NCI-H2107 (cell line): Measurements from ENCODE around the gene CXorf58.
"Not testable (repeated sequence)": the region's sequence is repeated elsewhere in the genome, so short reads cannot be mapped to it uniquely, and the experiment has no call there.

ENCODE experiments used
- DNase-seq: peaks from one replicate; lab custom pipeline; 2025; lab: John Stamatoyannopoulos, UW

CXorf58 gene

GRCh38 chrX:23907498-23908218, at the start of gene CXorf58, which contains the start of gene APOO:
TSS of gene CXorf58 (plus strand) at chrX:23908006. CDS start at chrX:23910303, 2,297 bp downstream.
TSS of gene APOO (minus strand) at chrX:23907938. CDS start at chrX:23907702, 236 bp downstream.
- DNase-seq, result peak; percentile 89

GRCh38 chrX:23859238-23859637, 48.6 kb upstream of the CXorf58 start:
- DNase-seq, result not testable (repeated sequence)

GRCh38 chrX:23861215-23861896, 46.5 kb upstream of the CXorf58 start:
- no peak for DNase-seq

- not testable (repeated sequence) for DNase-seq
Measured at GRCh38 chrX:23861952-23862351, 45.9 kb upstream of the CXorf58 start.

DNA sequence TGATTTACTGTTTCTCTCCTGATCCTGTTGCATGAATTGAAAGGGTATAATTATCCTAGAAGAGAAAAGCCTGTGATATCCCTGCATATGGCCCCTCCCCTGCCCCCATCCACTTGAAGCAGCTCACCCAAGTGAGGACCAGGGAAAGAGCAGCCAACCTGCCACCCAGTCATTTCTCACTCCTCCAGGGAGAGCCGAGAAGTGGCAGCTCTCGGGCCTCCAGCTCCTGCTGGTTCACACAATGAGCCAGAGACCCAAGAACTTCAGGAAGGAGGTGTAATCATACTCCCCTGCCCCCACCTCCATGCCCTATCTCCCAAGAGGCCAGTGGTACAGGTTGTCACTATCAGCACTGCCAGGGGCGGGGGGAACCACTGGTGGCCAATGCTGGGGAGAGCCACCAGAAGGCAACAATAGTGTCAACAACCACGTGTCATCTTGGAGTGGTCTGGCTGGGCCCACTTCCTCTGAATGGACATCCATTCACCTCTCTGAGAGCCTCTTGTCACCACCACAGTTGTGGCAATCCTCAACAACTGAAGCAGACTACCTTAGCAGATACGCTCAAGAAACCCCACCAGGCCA, 43.0 kb upstream of the CXorf58 start:
- DNase-seq, result no peak

GRCh38 chrX:23870041-23870440, 37.8 kb upstream of the CXorf58 start:
- no peak for DNase-seq

GRCh38 chrX:23871905-23872546, 35.8 kb upstream of the CXorf58 start:
- DNase-seq, result no peak

DNA sequence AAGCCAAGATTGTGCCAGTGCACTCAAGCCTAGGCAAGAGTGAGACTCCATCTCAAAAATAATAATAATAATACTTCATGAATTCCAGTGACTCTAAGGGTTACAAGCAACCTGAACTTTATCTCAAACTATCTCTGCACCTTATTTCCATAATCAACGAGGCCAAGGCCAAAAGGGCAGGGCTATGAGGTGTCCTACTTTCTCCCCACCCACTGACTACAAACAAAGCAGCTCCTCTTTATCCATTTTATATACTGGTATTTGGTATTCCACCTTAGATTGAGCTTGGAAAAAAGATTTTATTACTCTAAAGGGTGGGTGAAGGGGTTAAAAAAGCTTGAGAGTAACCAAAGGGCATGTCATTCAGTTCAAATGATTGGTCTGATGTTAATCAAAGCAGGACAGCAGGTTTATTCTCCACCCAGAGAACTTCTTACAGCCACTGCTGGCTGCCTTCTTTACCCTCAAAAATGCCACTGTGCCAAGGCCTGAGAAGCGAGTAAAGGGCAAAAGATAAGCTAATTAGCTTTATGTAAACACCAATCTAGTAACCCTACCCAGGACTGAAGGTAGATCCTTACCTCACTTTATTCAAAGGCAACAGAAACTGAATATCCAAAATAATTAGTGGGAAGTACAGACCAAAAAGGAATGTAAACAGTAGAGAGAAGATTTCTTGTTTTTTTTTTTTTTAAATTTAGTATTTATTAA, 28.3 kb upstream of the CXorf58 start:
- DNase-seq, result no peak

DNA sequence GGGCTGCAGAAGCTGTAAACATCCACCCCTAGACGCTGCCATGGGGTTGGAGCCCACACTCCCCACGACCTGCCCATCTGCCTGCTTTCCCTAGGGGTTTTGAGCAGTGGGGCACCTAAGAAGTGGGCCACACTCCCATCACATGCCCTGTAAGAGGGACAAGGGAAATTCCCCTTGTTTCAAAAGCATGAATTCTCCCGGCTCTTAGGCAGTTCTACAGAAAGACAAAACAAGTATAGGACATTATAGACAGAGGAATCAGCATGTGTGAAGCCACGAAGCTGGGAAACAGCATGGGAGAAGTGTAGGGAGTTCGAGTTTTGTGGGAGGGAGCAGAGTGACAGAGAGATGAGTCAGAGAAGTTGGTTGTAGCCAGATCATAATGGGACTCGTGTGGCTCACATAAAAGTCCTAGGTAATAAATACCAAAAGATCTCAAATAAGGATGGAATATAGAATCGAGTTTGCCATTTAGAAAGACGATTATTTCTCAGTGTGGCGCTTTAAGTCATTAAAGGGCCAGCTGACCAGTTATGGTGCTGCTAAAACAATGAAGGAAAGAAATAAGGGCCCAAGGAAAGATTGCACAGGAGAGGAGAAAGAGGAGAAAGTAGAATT, 24.0 kb upstream of the CXorf58 start:
- DNase-seq, result no peak

- DNase-seq, result no peak
Measured at GRCh38 chrX:23884427-23885024, 23.3 kb upstream of the CXorf58 start.

DNA sequence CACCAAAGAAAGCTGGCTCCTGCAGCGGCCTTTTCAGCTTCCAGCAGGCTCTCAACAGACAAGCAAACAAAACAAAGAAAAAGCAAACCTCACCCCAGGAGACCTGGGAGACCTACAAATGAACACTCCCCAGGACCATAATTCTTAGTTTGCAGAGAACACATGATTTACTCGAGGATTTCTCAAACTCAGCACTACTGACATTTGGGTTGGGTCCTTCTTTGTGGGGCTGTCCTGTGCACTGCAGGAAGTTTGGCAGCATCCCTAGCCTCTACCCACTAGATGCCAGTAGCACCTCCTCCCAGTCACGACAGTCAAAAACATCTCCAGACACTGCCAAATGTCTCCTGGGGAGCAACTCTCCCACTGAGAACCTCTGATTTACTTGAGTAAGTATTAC, 22.0 kb upstream of the CXorf58 start:
- no peak for DNase-seq

DNA sequence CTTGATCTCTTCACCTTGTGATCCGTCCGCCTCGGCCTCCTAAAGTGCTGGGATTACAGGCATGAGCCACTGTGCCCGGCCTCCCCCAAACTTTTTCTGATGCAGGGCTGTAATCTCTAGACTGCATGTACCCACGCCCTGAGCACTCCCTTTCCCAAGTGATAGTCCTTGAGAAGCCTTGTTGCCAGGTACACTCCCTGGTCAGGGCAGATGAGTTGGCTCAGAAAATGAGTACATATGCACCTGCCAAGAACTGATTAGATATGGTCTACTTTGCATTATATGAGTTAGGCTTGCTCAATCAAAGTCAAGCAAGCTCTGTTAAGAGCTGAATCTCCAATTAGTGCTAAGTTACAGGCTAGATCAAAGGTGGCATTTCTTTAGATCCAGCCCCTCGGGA, 20.4 kb upstream of the CXorf58 start:
- DNase-seq, result no peak

- no peak for DNase-seq
Measured at GRCh38 chrX:23887918-23888317, 19.9 kb upstream of the CXorf58 start.

DNA sequence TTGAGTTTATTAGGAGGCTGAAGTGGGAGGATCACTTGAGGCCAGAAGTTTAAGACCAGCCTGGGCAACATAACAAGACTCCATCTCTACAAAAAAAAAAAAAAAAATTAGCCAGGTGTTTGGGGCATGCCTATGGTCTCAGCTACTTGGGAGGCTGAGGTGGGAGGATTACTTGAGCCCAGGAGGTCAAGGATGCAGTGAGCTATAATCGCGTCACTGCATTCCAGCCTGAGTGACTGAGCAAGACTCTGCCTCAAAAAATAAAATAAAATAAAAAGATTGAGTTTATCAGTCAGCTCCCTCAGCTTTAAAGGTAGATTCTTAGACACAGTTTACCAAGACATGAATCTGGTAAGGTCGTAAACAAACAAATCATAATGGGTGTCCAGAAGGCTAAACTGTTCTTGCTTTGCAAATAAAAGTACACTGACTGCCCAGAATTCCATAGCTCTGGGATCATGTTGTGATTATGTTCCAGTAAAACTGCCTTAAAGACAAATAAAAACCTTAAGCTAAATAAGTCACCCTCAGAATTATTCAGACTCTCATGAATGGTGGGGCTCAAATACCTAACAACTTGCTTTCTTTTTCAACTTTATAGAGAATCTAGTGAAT, 18.8 kb upstream of the CXorf58 start:
- no peak for DNase-seq

GRCh38 chrX:23890933-23891332, 16.9 kb upstream of the CXorf58 start:
- no peak for DNase-seq

DNA sequence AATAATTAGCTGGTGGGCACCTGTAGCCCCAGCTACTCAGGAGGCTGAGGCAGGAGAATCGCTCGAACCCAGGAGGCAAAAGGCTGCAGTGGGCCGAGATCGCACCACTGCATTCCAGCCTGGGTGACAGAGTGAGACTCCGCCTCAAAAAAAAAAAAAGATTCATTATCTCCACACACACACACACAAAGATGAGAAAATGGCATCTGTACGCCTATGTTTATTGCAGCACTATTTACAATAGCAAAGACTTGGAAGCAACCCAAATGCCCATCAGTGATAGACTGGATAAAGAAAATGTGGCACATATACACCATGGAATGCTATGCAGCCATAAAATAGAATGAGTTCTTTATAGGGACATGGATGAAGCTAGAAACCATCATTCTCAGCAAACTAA, 12.8 kb upstream of the CXorf58 start:
- not testable (repeated sequence) for DNase-seq

- DNase-seq, result not testable (repeated sequence)
Measured at GRCh38 chrX:23896539-23896938, 11.3 kb upstream of the CXorf58 start.

DNA sequence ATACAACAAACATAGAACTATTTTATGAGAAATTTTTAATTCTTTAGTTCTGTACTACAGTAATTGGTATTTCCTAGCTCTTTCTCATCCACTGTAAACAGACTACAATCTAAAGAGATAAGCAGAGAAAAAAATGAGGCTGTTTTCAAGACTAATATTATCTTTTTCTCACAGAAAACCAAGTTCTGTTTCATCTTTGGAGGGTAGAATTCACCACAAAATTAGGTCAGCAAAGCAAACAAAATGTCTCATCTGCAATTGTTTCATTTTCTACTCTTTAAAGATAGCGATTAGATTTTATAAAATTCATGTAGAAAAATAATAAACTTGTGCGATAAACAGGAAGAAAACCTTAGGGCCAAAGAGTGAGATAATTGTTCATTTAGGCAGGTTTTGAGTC, 10.8 kb upstream of the CXorf58 start:
- DNase-seq, result no peak

DNA sequence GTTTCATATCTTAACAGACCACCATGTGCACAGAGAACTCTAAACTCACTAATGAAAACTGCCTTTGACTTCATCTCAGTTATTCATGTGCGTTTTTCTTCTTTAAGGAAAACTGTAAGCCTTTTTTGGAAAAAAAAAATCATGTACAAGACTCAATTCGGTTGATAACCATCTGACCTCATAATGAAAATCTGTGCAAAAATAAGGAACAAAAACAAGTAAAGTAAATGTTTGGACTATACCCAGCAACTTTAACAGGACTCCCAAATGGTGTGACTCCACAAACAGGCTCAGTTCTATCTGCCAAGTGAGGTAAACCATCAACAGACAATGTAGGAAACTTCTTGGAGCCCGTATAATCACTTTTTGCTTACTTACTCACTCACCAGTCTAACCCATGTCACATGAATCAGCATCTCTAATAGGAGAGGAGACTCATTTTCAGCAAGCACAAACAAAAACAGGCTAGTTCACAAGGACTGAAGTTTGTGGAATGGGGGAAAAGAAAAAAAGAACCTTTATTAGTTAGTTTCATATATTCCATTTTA, 9.3 kb upstream of the CXorf58 start:
- DNase-seq, result no peak

GRCh38 chrX:23900220-23900797, 7.5 kb upstream of the CXorf58 start:
- no peak for DNase-seq
